ENCODE results near the gene KCNMB3.
"Not testable (repeated sequence)": the region's sequence is repeated elsewhere in the genome, so short reads cannot be mapped to it uniquely, and the experiment has no call there.

GRCh38 chr3:179242859-179243258 lies 8.1 kb downstream of the KCNMB3 start:
- not testable (repeated sequence) for TF ChIP-seq CTCF, POLR2A (IDR thresholded peaks at IDR 0.05)
